ENCODE measurements around the gene GNAS. TPM values are rescaled to one million over a fixed set of nuclear protein-coding genes. Genes with fewer than 3 reads are reported as not detected.

Gene GNAS
- total and polyA plus RNA-seq, 9 of the 15 experiments (the other 6 are each of a cell fraction or from before 2014, with no cell fraction given) = 128 to 648 (median 266) TPM

DNA sequence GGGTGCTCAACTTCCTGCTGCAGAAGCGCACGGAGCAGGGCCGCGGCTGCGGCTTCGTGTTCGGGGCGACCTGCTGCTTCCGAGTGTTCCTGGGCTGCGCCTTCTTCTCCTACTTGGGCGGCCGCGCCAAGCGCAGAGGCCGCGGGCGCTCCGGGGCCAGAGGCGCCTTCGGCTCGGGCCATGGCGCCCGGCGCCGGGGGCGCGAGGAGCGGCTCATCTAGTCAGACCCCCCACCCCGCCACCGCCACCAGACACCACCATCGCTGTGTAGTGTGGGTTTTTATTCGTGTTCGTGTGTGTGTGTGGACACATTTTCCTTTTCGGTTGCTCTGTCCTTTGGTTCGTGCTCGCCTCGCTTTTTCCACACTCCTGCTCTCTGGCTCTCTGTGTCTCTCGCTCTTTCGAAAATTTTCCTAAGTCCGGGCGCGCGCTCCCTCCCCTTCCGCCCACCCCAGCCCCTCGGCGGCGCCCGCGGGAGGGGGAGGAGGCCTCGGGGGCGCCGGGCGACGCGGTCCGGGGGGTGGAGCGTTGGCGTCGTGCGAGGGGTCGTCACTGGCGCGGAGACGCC, 38.1 kb downstream of the GNAS start (continued):
- TF ChIP-seq, protein P1, sequence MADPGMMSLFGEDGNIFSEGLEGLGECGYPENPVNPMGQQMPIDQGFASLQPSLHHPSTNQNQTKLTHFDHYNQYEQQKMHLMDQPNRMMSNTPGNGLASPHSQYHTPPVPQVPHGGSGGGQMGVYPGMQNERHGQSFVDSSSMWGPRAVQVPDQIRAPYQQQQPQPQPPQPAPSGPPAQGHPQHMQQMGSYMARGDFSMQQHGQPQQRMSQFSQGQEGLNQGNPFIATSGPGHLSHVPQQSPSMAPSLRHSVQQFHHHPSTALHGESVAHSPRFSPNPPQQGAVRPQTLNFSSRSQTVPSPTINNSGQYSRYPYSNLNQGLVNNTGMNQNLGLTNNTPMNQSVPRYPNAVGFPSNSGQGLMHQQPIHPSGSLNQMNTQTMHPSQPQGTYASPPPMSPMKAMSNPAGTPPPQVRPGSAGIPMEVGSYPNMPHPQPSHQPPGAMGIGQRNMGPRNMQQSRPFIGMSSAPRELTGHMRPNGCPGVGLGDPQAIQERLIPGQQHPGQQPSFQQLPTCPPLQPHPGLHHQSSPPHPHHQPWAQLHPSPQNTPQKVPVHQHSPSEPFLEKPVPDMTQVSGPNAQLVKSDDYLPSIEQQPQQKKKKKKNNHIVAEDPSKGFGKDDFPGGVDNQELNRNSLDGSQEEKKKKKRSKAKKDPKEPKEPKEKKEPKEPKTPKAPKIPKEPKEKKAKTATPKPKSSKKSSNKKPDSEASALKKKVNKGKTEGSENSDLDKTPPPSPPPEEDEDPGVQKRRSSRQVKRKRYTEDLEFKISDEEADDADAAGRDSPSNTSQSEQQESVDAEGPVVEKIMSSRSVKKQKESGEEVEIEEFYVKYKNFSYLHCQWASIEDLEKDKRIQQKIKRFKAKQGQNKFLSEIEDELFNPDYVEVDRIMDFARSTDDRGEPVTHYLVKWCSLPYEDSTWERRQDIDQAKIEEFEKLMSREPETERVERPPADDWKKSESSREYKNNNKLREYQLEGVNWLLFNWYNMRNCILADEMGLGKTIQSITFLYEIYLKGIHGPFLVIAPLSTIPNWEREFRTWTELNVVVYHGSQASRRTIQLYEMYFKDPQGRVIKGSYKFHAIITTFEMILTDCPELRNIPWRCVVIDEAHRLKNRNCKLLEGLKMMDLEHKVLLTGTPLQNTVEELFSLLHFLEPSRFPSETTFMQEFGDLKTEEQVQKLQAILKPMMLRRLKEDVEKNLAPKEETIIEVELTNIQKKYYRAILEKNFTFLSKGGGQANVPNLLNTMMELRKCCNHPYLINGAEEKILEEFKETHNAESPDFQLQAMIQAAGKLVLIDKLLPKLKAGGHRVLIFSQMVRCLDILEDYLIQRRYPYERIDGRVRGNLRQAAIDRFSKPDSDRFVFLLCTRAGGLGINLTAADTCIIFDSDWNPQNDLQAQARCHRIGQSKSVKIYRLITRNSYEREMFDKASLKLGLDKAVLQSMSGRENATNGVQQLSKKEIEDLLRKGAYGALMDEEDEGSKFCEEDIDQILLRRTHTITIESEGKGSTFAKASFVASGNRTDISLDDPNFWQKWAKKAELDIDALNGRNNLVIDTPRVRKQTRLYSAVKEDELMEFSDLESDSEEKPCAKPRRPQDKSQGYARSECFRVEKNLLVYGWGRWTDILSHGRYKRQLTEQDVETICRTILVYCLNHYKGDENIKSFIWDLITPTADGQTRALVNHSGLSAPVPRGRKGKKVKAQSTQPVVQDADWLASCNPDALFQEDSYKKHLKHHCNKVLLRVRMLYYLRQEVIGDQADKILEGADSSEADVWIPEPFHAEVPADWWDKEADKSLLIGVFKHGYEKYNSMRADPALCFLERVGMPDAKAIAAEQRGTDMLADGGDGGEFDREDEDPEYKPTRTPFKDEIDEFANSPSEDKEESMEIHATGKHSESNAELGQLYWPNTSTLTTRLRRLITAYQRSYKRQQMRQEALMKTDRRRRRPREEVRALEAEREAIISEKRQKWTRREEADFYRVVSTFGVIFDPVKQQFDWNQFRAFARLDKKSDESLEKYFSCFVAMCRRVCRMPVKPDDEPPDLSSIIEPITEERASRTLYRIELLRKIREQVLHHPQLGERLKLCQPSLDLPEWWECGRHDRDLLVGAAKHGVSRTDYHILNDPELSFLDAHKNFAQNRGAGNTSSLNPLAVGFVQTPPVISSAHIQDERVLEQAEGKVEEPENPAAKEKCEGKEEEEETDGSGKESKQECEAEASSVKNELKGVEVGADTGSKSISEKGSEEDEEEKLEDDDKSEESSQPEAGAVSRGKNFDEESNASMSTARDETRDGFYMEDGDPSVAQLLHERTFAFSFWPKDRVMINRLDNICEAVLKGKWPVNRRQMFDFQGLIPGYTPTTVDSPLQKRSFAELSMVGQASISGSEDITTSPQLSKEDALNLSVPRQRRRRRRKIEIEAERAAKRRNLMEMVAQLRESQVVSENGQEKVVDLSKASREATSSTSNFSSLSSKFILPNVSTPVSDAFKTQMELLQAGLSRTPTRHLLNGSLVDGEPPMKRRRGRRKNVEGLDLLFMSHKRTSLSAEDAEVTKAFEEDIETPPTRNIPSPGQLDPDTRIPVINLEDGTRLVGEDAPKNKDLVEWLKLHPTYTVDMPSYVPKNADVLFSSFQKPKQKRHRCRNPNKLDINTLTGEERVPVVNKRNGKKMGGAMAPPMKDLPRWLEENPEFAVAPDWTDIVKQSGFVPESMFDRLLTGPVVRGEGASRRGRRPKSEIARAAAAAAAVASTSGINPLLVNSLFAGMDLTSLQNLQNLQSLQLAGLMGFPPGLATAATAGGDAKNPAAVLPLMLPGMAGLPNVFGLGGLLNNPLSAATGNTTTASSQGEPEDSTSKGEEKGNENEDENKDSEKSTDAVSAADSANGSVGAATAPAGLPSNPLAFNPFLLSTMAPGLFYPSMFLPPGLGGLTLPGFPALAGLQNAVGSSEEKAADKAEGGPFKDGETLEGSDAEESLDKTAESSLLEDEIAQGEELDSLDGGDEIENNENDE (IDR thresholded peaks at IDR 0.05; ENCODE audit: low read depth, low read length) = no peak
- TF ChIP-seq, protein P2, sequence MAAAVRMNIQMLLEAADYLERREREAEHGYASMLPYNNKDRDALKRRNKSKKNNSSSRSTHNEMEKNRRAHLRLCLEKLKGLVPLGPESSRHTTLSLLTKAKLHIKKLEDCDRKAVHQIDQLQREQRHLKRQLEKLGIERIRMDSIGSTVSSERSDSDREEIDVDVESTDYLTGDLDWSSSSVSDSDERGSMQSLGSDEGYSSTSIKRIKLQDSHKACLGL (CRISPR knock-in tag; IDR thresholded peaks at IDR 0.05; ENCODE audit: borderline replicate concordance, poor library complexity, severe bottlenecking) = no peak
- no peak for TF ChIP-seq ELF4 (CRISPR knock-in tag; IDR thresholded peaks at IDR 0.05)
- TF ChIP-seq, protein P3, sequence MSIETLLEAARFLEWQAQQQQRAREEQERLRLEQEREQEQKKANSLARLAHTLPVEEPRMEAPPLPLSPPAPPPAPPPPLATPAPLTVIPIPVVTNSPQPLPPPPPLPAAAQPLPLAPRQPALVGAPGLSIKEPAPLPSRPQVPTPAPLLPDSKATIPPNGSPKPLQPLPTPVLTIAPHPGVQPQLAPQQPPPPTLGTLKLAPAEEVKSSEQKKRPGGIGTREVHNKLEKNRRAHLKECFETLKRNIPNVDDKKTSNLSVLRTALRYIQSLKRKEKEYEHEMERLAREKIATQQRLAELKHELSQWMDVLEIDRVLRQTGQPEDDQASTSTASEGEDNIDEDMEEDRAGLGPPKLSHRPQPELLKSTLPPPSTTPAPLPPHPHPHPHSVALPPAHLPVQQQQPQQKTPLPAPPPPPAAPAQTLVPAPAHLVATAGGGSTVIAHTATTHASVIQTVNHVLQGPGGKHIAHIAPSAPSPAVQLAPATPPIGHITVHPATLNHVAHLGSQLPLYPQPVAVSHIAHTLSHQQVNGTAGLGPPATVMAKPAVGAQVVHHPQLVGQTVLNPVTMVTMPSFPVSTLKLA (conservative IDR thresholded peaks at IDR 0.05) = no peak
- no peak for TF ChIP-seq DNMT1 (IDR thresholded peaks at IDR 0.05)
- TF ChIP-seq, protein P4, sequence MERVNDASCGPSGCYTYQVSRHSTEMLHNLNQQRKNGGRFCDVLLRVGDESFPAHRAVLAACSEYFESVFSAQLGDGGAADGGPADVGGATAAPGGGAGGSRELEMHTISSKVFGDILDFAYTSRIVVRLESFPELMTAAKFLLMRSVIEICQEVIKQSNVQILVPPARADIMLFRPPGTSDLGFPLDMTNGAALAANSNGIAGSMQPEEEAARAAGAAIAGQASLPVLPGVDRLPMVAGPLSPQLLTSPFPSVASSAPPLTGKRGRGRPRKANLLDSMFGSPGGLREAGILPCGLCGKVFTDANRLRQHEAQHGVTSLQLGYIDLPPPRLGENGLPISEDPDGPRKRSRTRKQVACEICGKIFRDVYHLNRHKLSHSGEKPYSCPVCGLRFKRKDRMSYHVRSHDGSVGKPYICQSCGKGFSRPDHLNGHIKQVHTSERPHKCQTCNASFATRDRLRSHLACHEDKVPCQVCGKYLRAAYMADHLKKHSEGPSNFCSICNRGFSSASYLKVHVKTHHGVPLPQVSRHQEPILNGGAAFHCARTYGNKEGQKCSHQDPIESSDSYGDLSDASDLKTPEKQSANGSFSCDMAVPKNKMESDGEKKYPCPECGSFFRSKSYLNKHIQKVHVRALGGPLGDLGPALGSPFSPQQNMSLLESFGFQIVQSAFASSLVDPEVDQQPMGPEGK (CRISPR knock-in tag; IDR thresholded peaks at IDR 0.05; ENCODE audit: borderline replicate concordance) = no peak
- TF ChIP-seq SUPT5H (IDR thresholded peaks at IDR 0.05) = no peak
- TF ChIP-seq PTBP1 (IDR thresholded peaks at IDR 0.05; ENCODE audit: low read depth, low read length) = no peak
- no peak for TF ChIP-seq BRCA1 (IDR thresholded peaks at IDR 0.05)
- no peak for TF ChIP-seq BRCA1 (CRISPR knock-in tag; IDR thresholded peaks at IDR 0.05)
- peak; percentile 29 for TF ChIP-seq HMGN3 (IDR thresholded peaks at IDR 0.05; ENCODE audit: borderline replicate concordance, extremely low read depth, insufficient read length, low read depth, low read length)
- no peak for TF ChIP-seq STAT5A (IDR thresholded peaks at IDR 0.05; ENCODE audit: borderline replicate concordance, low read length)
- no peak for TF ChIP-seq PRMT5 (CRISPR knock-in tag; IDR thresholded peaks at IDR 0.05)
